CD4-positive, alpha-beta T cell (primary cell): Measurements from ENCODE around the gene PGA5. TPM values are rescaled to one million over a fixed set of nuclear protein-coding genes. Genes with fewer than 3 reads are reported as not detected.

ENCODE experiments used
- ATAC-seq: fragments of 200-7000 bp; cut with Tn5 transposase; one replicate; pipeline ENCODE4 v1.10.0; 2022; ENCODE audit warnings: mild to moderate bottlenecking; ENCODE audit not compliant: poor library complexity
- CTCF ChIA-PET: fragments of 350-600 bp; sonication (Branson Sonifier 250); formaldehyde crosslinking; loops from one replicate; lab custom pipeline; 2021; ENCODE audit warnings: antibody characterized with exemption, inconsistent platforms; lab: Charles Lee
- POLR2A ChIA-PET: fragments of 350-600 bp; sonication (Branson Sonifier 250); formaldehyde crosslinking; loops from one replicate; lab custom pipeline; 2021; ENCODE audit warnings: antibody characterized with exemption, inconsistent platforms; lab: Charles Lee
- DNase-seq, 14 experiments: peaks; one replicate each; pipeline ENCODE4 v3.0.0-alpha.2; 2013 to 2020; ENCODE audit warnings: mixed read lengths in 2 of 14
- H3K27ac ChIP-seq, 2 donors: one replicate each; pipeline versions ENCODE4 v1.5.1 to v1.7.0; 2013; ENCODE audit warnings: low read length in 2 of 2, low read depth in 1 of 2, mild to moderate bottlenecking in 1 of 2
- H3K27me3 ChIP-seq, 2 experiments: 1 replicate in 1 of 2; 2 replicates in 1 of 2; pipeline versions ENCODE4 v1.6.1 to v1.7.0; 2013; ENCODE audit warnings: low read length in 2 of 2, control low read depth in 1 of 2, mild to moderate bottlenecking in 1 of 2, moderate library complexity in 1 of 2; ENCODE audit not compliant: insufficient read depth in 2 of 2, control insufficient read depth in 1 of 2
- H3K36me3 ChIP-seq: one replicate; pipeline ENCODE4 v1.6.1; 2013; ENCODE audit warnings: low read length, control low read depth; ENCODE audit not compliant: insufficient read depth
- H3K4me1 ChIP-seq: one replicate; pipeline ENCODE4 v1.6.1; 2013; ENCODE audit warnings: low read length, control low read depth; ENCODE audit not compliant: insufficient read depth
- H3K4me3 ChIP-seq: one replicate; pipeline ENCODE4 v1.5.1; 2013; ENCODE audit warnings: mild to moderate bottlenecking, low read length, moderate library complexity
- H3K9me3 ChIP-seq, 2 experiments: 1 replicate in 1 of 2; 2 replicates in 1 of 2; pipeline versions ENCODE4 v1.6.1 to v1.7.0; 2013; ENCODE audit warnings: low read length in 2 of 2, mild to moderate bottlenecking in 2 of 2, control low read depth in 1 of 2, moderate library complexity in 1 of 2; ENCODE audit not compliant: control insufficient read depth in 1 of 2, insufficient read depth in 1 of 2
- H3K27ac Mint-ChIP-seq: one replicate; pipeline ENCODE4 v1.8.0; 2020; ENCODE audit warnings: mixed read lengths
- H3K27me3 Mint-ChIP-seq: one replicate; pipeline ENCODE4 v1.8.0; 2021; ENCODE audit warnings: mixed read lengths
- H3K36me3 Mint-ChIP-seq: one replicate; pipeline ENCODE4 v1.8.0; 2021; ENCODE audit warnings: low read depth, mixed read lengths
- H3K4me1 Mint-ChIP-seq: one replicate; pipeline ENCODE4 v1.8.0; 2021; ENCODE audit warnings: low read depth, mixed read lengths
- H3K4me3 Mint-ChIP-seq: one replicate; pipeline ENCODE4 v1.8.0; 2020; ENCODE audit warnings: mild to moderate bottlenecking, mixed read lengths
- H3K9me3 Mint-ChIP-seq: one replicate; pipeline ENCODE4 v1.8.0; 2020; ENCODE audit warnings: mixed read lengths
- intact Hi-C, 2 experiments: fragments of 100-400 bp; cut with DNase I in 1 of 2; cut with micrococcal nuclease in 1 of 2; formaldehyde crosslinking; loops; one replicate each; pipeline versions ENCODE4 v1.15.1 to v1.9.0; 2023 to 2025; cut with DNase I, micrococcal nuclease
- total RNA-seq, 174 experiments: library from RNA in 2 of 174; stranded (reverse) in 2 of 174; gene quantifications; one replicate each; pipeline ENCODE4 v1.2.3 and lab custom pipeline; 2021 to 2026
- TF ChIP-seq, protein P1 (sequence below): fragments of 200-600 bp; IDR thresholded peaks from one replicate; pipeline ENCODE4 v1.8.0; 2022; ENCODE audit warnings: antibody characterized with exemption, mild to moderate bottlenecking

Gene PGA5
- total RNA-seq, 2 experiments from 2014 or later, result not detected

DNA sequence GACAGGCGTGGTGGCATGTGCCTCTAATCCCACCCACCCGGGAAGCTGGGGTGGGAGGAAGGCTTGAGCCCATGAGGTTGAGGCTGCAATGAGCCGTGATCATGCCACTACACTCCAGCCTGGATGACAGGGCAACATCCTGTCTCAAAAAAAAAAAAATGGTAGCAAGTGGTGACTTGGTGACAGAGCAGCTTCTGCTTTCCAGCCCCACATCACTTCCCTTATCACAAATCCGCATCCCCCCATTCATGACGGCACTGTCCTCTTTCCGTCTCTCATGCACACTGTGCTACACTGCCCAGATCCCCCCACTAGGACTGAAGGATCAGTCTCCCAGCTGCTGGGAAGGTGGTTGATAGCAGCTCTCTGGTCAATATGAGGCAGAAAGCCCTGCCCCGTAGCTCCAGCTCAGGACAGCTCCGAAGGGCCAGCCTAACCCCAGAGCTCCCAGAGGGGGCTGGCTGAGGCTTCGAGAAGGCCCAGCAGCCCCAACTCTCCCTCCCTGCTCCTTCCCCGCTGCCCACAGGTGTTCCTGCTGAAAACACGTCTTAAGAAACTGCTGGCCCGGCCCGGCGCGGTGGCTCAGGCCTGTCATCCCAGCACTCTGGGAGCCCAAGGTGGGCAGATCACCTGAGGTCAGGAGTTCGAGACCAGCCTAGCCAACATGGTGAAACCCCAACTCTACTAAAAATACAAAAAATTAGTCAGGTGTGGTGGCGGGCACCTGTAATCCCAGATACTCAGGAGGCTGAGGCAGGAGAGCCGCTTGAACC is 15.9 kb downstream of the PGA5 start:
- H3K27ac Mint-ChIP-seq, result no peak overlapping the region
- Histone ChIP-seq H3K4me3 (no peak overlapping the region), H3K4me1 (peaks cover 3% of the 10 kb centered on the region), H3K9me3 (no peaks in the 10 kb centered on the region), H3K27ac (no peak overlapping the region), H3K36me3 (no peaks in the 10 kb centered on the region), H3K27me3 (no peaks in the 10 kb centered on the region)
- ChIA-PET POLR2A (no interaction called here), CTCF (no interaction called here)
- DNase-seq (peak in 2 of 14 experiments; percentile 14 to 31), ATAC-seq (no peak)
- H3K4me1 Mint-ChIP-seq, result no peaks in the 10 kb centered on the region
- H3K9me3 Mint-ChIP-seq, result no peaks in the 10 kb centered on the region
- TF ChIP-seq, protein P1, sequence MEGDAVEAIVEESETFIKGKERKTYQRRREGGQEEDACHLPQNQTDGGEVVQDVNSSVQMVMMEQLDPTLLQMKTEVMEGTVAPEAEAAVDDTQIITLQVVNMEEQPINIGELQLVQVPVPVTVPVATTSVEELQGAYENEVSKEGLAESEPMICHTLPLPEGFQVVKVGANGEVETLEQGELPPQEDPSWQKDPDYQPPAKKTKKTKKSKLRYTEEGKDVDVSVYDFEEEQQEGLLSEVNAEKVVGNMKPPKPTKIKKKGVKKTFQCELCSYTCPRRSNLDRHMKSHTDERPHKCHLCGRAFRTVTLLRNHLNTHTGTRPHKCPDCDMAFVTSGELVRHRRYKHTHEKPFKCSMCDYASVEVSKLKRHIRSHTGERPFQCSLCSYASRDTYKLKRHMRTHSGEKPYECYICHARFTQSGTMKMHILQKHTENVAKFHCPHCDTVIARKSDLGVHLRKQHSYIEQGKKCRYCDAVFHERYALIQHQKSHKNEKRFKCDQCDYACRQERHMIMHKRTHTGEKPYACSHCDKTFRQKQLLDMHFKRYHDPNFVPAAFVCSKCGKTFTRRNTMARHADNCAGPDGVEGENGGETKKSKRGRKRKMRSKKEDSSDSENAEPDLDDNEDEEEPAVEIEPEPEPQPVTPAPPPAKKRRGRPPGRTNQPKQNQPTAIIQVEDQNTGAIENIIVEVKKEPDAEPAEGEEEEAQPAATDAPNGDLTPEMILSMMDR, result no peak
- H3K36me3 Mint-ChIP-seq, result no peaks in the 10 kb centered on the region
- no peak overlapping the region for H3K4me3 Mint-ChIP-seq
- no peaks in the 10 kb centered on the region for H3K27me3 Mint-ChIP-seq
- intact Hi-C loops, result loop anchor here in 1 of 2 experiments (10.0 kb wide), 1 partner anchor 138 kb away; the partner anchor contains the start of gene TMEM216

- Mint-ChIP-seq H3K36me3 (no peaks in the 10 kb centered on the region), H3K27me3 (no peaks in the 10 kb centered on the region), H3K4me1 (no peaks in the 10 kb centered on the region), H3K27ac (no peak overlapping the region), H3K9me3 (no peaks in the 10 kb centered on the region), H3K4me3 (no peak overlapping the region)
- POLR2A ChIA-PET, result no interaction called here
- Histone ChIP-seq H3K9me3 (no peaks in the 10 kb centered on the region), H3K27ac (no peak overlapping the region), H3K4me3 (no peak overlapping the region), H3K36me3 (no peaks in the 10 kb centered on the region), H3K27me3 (no peaks in the 10 kb centered on the region), H3K4me1 (peaks cover 3% of the 10 kb centered on the region)
- no peak for DNase-seq
- CTCF ChIA-PET, result no interaction called here
- intact Hi-C loops, result loop anchor here in 1 of 2 experiments (10.0 kb wide), 1 partner anchor 136 kb away; the partner anchor contains the start of gene TMEM216
- TF ChIP-seq, protein P1, result no peak
- ATAC-seq, result no peak
These were observed 17.6 kb downstream of the PGA5 start for GRCh38 chr11:61258546-61258945.

- Mint-ChIP-seq H3K27me3 (no peaks in the 10 kb centered on the region), H3K36me3 (no peaks in the 10 kb centered on the region), H3K9me3 (no peaks in the 10 kb centered on the region), H3K4me1 (no peaks in the 10 kb centered on the region), H3K27ac (no peak overlapping the region), H3K4me3 (no peak overlapping the region)
- no peak for DNase-seq
- H3K36me3 ChIP-seq, result no peaks in the 10 kb centered on the region
- H3K27me3 ChIP-seq, result no peaks in the 10 kb centered on the region
- H3K4me1 ChIP-seq, result peaks cover 3% of the 10 kb centered on the region
- POLR2A ChIA-PET, result no interaction called here
- no peaks in the 10 kb centered on the region for H3K9me3 ChIP-seq
- intact Hi-C loops, result loop anchor here in 1 of 2 experiments (10.0 kb wide), 1 partner anchor 135 kb away; the partner anchor contains the start of gene TMEM216
- no peak for ATAC-seq
- no peak overlapping the region for H3K27ac ChIP-seq
- H3K4me3 ChIP-seq, result no peak overlapping the region
- TF ChIP-seq, protein P1, result no peak
- CTCF ChIA-PET, result no interaction called here
These were observed 18.4 kb downstream of the PGA5 start for GRCh38 chr11:61259363-61259762.
